Fibroblast of skin of abdomen (primary cell): ENCODE results near the gene PEX1.
"Not testable (repeated sequence)": the region's sequence is repeated elsewhere in the genome, so short reads cannot be mapped to it uniquely, and the experiment has no call there.

ENCODE experiments used
- DNase-seq: peaks from one replicate; pipeline ENCODE4 v3.0.0-alpha.2; 2013

Gene PEX1

DNA sequence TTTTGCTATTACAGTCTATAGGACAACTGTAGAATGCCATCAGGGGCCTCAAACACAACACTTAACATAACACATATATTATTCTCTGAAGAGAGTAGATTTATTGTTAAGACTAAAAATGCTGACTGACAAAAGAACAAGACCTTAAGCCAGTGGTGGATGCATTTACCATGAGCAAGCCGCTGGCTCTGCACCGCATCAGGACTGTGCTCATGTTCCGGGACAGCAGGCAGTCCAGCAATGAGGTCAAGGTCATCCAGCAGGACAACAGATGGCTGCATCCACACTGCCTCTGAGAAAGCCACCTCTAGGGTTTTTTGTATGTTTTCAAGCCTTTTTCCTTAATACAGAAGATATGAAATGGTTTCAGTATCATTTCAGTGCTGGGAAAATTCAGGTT is 23.8 kb downstream of the PEX1 start:
- no peak for DNase-seq

DNA sequence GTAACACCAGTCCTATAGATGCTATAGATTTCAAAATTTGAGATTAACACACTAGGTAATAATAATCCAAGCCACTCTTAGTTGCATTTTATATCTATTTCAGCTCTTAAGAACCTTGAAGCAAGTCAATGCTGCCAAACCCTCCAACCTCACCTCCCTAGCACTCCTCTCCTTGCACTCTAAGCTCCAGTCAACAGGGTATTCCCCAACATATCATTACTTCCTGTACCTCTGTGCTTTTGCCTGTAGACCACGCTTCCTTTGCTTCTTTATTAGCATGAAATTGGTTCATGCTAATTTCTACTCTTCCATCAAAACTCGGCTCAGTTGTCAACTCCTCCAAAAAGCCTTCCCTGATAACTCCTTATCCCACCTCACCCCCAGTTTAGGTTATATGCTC is 24.6 kb downstream of the PEX1 start:
- DNase-seq: no peak

DNA sequence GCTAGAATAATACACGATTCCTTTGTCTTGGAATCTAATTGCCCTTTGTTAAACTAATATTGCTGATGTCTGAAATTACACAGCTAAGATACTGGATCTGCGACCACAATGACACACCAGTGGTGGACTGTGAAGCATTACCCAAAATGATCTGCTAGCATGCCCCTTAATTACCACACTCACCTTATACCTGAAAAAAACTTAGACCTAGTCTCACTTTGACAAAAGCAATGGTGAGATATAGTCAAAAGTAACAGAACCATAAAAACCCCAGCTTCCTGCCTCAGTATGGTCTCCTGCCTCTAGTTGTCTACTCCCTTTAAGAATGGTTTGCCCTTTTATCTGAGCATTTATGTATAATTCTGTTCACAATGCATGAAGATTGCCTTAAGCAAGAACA is 29.8 kb downstream of the PEX1 start:
- DNase-seq: no peak

DNA sequence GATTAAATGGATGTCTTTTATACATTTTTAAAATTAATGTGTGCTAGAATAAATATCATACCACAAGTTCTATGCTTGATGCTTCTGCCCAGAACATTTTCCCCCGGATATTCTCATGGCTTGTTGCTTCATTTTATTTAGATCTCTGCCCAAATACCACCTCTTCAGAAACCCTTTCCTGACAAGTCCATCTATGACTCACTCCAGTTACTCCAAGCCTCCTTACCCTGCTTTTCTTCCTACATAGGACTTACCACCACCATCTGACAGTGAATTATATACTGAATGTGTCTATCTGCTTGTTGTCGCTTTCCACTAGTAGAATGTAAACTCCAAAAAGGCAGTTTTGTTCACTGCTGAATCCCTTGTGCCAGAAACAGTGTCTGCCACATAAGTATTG is 31.4 kb downstream of the PEX1 start:
- DNase-seq: no peak

DNA sequence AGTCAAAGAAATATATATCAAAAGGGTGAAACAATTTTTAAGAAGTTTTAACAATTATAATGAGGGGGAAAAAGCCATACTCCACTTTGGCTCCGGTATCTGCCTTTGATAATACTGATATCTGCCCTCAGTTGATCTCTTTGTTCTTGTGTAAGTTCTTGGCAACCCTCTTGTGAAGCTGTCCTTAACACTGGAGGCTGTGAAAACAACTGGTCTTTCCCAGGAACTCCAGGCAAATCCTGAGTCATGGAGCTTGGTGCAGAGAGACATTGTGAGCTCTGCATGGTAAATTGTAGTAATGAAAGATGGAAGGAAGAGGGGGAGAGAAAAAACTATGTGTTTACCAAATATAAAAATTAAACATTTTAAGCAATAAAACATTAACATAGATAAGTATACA is 38.7 kb downstream of the PEX1 start:
- DNase-seq: no peak

DNA sequence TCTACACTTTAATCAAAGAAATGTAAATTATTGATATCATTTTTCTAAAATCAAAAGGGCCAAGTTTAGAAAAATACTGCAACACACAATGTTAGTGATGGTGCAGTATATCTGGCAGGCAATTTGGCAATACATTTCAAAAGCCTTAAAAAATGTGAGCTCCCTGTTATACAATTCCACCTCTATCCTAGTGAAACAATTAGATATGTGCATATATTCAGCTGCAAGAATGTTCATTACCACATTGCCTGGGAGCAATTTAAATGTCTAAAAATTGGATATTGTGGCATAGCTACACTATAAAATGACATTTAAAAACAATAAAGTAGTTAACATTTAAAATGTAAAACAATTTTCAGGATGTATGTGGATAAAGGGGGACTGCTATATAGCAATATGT is 40.5 kb downstream of the PEX1 start:
- no peak for DNase-seq

DNA sequence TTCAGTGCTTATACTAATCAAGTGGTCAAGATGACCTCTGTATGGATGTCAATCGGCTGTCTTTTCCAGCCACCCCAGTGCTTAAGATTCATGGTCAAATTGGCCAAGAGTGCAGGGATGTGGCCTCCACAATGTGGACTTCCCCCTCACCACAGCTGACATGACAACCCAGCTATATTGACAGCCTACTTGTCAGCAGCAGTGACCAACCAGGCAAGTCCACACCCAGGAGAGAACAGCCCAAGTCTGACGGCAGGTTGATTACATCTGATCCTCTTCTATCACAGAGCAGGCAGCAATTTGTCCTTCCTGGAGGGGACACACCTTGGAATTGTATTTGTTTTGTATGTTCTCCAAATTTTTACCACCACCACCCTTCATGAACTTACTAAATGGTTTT is 42.3 kb downstream of the PEX1 start:
- DNase-seq: no peak

DNA sequence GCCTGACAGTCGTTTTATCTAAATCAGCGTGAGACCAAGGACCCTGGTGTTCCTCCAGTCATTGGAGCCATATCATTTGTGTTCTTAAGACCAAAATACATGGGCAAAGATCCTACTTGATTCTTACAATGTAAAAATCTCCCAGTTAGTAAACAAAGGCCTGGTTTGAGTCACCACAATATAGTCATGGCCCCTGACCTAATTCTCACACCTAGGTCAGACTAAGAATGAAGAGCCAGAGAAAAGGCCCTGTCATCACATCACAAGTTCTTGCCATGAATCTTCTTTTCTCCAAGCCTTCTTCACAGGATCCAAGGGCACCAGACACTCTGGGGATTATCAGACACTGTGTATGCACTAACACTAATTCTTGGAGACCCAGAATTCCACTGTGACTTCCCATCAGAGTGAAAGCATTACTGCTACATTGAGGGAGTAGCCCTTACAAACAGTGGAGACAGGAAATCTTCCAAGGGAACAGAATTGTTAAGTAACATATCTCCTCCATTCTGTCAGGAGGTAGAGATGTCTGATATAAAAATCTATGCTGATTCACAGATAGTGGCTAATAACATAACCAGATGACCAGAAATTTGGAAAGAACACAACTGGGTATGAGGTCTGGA is 42.9 kb downstream of the PEX1 start:
- DNase-seq: no peak

DNA sequence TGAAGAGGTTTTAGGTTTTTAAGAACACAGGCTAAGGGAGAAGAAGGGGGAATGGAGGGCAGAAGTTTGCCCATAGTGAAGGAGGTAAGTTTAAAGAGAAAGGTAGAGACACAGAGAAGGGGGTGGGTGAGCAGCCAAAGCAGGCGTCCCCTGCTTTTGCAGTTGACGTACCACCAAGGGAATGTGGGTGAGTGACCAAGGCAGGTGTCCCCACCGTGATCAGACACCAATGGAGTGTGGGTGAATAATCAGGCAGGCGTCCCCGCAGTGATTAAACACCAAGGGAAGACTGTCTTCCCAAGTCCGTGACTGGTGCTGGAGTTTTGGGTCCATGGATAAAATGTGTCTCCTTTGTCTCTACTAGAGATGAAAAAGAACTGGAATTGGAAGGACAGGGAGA is 44.1 kb downstream of the PEX1 start:
- DNase-seq: not testable (repeated sequence)

DNA sequence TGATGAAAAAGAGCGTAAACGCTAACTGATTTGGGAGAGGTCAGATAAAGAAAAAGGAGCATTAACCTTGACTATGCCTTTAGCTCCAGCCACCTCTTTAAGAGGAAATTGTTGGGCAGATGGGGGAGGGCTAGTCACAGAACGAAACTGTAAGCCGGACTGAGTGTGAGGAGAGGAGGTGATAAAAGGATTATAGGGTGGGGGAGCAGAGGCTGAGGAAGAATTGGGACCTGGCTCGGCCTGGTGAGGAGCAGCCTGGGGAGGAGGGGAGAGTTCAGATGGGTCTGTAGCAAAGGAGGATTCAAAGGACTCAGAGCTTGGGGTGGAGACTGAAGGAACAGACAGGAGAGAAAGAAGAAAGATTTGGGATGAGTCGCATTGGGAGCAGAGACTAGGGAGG is 44.7 kb downstream of the PEX1 start:
- not testable (repeated sequence) for DNase-seq

DNA sequence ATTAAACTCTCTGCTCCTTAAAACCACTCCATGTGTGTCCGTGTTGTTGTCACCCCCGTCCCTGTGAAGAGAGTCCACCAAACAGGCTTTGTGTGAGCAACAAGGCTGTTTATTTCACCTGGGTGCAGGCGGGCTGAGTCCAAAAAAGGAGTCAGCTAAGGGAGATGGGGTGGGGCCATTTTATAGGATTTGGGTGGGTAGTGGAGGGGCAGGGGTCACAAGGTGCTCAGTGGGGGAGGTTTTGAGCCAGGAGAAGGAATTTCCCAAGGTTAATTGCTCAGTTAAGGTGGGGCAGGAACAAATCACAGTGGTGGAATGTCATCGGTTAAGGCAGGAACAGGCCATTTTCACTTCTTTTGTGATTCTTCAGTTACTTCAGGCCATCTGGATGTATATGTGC is 49.2 kb downstream of the PEX1 start:
- not testable (repeated sequence) for DNase-seq

DNA sequence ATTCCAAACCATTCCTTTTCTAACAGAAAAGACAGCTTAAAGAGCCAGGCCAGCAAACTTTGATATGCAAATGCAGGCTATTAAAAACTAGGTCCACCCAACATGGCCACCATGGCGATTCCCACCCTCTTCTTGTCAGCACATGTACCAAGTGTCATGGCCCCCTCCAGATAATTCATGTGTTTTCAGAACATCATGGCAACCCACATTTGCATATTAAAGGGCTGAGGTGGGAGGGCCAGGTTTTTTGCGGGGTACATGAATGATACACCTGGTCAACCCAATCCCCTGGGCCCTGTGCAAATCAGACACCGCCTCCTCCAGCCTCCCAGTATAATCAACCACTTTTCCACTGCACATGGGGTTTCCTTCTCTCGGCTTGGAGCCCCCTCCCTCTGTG is 49.6 kb downstream of the PEX1 start:
- no peak for DNase-seq

DNA sequence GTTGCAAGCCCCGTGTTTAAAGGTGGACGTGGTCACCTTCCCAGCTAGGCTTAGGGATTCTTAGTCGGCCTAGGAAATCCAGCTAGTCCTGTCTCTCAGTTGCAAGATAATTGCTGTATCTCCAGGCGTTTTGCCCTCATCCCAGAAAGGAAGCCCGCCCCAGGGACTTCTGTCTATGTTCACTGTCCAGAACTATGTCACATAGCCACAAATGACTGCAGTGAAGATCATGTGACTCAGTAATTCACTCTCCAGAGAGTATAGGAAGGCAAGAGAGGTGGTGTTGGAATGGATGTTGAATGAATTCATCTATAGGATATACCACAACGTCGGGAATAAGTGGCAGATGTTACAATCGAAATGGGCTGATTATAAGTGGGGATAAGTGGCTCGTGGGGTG is 50.2 kb downstream of the PEX1 start:
- DNase-seq: no peak

DNA sequence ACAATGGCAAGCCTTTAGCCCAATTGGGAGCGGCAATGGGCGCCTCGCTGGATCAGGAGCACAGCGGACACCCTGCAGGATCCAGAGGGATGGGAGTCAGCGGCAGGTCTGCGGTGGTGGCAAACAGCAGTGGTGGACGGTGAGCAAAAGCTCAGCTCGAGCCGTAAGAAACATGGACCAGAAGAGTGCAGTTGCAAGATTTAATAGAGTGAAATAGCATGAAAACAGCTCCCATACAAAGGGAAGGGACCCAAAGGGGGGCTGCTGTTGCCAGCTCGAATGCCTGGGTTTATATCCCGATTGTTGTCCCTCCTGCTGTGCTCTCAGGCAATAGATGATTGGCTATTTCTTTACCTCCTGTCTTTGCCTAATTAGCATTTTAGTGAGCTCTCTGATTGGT is 50.6 kb downstream of the PEX1 start, which contains the start of gene ERVW-1:
Gene ERVW-1, minus strand, starts transcription at position 266 of the 400 bp plus-strand sequence. CDS start 7,565 bp downstream, outside the sequence.
- DNase-seq: not testable (repeated sequence)

DNA sequence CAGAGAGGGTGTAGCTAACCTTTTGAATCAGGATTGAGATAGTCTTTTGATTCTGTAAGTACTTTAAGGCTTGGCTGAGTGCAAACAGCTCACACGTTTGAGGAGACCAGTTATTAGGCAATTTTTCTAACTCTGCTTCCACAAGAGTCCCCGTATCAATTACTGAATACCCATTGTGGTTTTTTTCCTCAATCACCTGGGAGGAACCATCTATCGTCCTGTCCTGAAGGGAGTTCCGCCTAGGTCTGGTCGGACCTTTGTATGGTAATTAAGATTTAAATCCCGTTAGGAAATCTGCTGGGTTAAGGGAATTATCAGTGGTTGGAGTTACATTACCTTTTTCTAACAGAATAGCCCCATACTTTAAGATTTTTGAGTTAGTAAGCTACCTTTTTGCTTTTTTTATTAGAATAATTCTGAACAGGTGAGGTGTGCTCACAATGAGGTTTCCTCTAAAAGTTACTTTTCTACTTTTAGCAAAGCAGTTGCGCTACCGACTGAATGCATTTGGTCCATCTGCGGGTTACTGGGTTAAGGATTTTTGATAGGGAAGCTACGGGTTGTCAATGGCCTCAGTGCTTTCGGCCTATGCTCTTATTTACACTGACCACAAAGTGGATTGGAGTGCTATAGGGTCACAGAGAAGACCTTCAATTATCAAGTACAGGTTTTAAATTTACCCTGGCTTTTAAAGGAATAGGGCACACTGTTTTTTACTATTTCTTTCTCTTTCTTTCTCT is 52.3 kb downstream of the PEX1 start:
- not testable (repeated sequence) for DNase-seq

DNA sequence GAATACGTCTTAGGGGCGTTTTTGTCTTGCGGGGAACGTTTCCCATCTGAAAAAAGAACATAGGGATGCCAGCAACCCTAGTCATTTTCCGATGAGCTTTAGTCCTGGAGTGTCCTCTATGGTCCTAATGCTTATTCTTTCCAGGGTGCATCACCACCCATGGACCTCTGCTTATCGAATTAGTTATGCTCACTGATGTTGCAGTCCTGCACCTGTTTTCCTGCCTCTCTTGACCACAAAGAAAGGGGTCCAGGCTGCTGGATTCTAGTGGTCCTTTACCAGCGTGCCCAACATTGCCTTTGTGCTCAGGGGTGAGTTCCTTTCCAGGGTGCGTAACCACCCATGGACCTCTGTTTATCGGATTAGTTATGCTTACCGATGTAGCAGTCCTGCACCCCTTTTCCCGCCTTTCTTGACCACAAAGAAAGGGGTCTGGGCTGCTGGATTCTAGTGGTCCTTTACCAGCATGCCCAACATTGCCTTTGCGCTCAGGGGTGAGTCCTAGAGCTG is 53.0 kb downstream of the PEX1 start:
- DNase-seq: not testable (repeated sequence)

DNA sequence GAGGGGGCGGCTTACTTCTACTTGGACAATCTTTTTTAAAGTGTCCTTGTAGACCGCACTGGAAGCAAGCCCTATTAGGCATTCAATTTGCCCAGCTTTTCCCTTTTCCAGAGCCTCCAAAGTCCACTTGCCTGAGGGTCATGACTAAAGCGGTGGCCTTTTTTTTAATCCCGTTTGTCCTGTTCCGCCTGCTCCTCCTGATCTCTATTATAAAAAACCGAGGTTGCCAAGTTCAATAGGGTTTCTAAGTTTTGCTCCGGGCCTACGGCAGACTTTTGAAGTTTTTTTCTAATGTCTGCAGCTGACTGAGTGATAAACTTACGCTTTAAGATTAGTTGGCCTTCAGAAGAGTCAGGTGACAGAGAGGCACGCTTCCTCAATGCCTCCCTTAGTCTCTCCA is 54.3 kb downstream of the PEX1 start:
- DNase-seq: not testable (repeated sequence)

DNA sequence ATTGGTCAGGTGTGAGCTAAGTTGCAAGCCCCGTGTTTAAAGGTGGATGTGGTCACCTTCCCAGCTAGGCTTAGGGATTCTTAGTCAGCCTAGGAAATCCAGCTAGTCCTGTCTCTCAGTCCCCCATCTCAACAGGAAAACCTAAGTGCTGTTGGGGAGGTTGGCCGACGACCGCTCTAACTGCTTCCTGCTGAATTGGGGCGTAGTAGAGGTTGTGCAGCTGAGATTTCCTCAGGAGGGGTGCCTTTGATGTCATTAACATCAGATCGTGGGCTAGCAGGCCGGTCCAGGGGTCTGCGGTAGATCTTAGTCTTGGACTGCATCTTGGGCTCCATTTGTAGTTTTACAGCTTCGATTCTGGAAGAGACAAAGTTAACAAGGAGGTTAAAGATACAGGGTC is 59.7 kb downstream of the PEX1 start:
- not testable (repeated sequence) for DNase-seq

DNA sequence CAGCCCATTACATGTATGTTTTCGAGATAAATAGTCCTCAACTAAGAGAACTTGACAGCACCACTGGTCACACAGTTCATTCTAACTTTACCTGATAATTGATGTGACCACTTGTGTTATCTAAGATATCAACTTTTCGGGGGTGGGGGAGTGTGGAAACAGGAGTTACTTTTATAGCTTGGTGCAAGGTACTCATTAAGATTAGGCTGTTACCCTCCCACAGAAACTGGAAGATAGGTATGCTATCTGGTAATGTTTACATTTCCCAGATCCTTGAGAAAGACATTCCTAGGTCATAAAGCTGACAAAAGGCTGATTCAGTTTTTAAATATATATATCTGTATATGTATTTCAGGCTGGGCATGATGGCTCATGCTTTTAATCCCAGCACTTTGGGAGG is 61.6 kb downstream of the PEX1 start:
- no peak for DNase-seq

DNA sequence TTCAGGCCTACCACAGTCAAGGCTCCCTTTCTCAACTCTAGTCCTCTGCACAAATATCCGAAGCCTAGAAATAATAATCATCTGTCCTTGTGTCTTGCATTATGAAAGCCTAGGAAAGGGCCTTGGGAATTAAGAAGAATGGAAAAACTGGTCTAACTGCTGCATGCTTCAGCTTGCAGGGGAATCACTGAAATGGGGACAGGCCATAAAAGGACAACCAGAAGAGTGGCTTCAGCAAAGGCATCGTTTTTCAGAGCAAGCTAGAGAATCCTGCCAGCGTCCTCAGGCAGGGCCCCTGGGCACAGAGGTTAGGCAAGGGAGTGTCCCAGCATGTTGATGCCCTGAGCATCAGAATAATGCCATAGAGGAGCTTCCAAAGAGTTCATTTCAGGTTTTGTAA is 63.8 kb downstream of the PEX1 start:
- DNase-seq: no peak

DNA sequence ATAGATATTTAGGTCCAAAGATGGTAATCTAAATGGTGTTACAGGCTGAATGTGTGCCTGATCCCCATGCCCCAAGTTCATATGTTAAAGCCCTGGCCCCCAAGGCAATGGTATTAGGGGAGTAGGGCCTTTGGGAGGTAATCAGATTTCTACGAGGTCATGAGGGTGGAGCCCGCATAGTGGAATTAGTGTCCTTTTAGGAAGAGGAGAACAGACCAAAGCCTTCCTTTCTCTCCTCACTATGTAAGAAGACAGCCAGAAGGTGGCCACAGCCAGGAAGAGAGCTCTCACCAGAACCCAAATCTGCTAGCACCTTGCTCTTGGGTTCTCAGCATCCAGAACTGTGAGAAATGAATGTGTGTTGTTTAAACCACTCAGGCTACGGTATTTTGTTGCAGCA is 65.8 kb downstream of the PEX1 start:
- DNase-seq: no peak

DNA sequence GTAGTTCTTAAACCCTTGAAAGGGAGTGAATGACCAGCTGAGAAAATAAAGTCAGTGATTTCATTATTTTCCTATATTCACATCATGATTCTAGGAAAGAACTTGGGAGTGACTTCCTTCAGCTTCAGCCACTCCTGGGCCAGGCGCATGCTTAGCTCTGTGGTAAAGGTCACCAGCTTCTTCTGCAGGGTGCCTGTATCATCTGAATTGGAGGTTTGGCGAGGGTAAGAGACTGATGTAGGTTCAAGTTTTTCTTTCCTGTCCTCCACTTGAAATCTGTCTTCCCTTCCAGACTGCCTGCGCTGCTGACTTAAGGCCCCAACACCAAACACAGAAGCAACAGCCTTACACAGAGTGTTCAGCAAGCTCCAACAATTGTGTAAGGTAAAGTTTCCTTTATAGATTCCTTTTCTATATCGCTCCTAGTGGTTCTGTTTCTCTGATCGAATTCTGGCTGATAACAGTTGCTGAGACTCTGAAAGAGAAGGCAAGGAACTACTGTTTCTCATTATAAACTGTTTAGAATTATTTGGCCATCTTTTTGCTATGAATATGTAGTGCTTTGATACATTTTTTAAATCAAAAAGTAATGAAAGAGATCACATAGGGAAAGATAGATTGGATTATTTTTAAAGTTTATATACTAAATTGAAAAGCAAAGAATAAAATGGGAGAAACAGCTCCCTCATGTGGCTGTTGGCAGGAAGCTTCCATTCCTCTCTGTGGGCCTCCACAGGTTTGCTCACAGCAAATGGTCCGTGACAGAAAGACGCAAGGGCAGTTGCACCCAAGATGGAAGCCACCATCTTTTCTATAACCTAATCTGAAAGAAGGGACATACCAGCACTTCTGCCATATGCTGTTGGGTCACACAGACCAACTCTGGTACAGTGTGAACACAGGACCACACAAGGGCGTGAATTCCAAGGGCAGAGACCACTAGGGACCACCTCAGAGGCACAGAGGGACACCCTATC is 67.0 kb downstream of the PEX1 start:
- peak; percentile 52 for DNase-seq

DNA sequence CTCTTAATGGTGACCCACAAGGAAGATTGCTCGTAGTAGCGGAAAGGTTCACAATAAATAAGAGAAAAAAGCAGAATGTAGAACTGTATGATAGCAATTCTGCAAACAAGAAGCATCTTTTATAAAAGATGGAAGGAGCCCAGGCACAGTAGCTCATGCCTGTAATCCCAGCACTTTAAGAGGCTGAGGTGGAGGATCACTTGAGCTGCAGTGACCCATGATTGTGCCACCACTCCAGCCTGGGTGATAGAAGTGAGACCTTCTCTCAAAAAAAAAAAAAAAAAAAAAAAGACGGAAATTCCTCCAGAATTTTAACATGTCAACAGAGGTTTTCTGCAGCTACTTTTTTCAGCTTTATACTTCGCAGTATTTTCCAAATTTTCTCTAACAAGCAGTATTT is 67.8 kb downstream of the PEX1 start:
- DNase-seq: no peak
